Ovary (tissue), 3 donors: ENCODE measurements around the gene VPS16.

Experiments used
- CTCF ChIP-seq, 3 donors: fragments of 450-650 bp in 2 of 3; fragments of 200-600 bp in 1 of 3; IDR thresholded peaks; one replicate each; pipeline versions ENCODE4 v1.5.1 to v1.8.0; 2016 to 2022; ENCODE audit warnings: antibody characterized with exemption in 3 of 3, mild to moderate bottlenecking in 1 of 3
- EP300 ChIP-seq: sonication (generic); formaldehyde crosslinking; IDR thresholded peaks from one replicate; pipeline ENCODE4 v1.6.1; 2017; ENCODE audit warnings: antibody characterized with exemption
- POLR2A ChIP-seq: fragments of 450-650 bp; IDR thresholded peaks from one replicate; pipeline ENCODE4 v1.6.1; 2017; ENCODE audit warnings: antibody characterized with exemption, mild to moderate bottlenecking, moderate library complexity
- donor health status: DM: no; HTN: no; CAD: no.

- TF ChIP-seq CTCF (IDR thresholded peaks at IDR 0.05) (no peak), EP300 (no peak), POLR2A (no peak)
Observed at GRCh38 chr20:2890742-2891141, 50.2 kb downstream of the VPS16 start.
